ENCODE measurements around the gene NINJ1. TPM values are rescaled to one million over a fixed set of nuclear protein-coding genes. Genes with fewer than 3 reads are reported as not detected.

The NINJ1 gene
- total and polyA plus RNA-seq, 2 of the 8 experiments (the other 6 are each of a cell fraction or from before 2014, with no cell fraction given), result 28.2 to 65.6 TPM

DNA sequence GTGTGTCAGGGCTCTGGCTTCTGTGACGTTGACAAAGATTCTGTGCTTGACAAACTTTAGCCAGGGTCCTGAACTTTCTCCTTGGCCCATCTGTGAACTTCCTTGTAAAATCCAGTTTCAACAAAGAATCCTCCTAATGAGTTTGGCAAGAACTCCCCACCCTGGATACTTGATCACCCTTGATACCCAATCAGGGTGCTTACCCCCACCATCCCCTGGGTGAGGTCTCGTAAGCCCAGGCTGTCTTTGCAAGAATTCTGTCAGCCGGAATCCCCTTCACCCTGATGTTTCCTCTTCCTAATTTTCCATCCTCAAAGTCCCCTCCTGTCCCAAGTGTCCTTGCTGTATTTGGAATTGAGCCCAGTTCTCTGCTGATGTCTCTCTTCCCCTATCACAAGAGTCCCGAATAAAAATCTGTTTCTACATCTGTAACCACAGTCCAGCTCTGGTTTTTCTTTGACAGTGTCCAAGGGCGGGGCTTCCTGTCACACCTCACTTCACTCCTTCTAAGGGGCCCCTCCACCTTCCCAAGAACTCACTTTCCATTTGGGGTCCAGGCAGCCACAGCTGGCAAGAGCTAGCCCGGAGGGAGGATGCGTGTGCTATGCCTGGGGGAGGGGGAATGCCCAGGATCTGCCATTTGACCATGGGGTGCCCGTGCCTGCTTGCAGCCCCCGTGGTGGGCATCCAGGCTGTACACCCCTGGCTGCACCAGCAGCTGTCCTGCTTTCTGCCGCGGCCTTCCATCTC, 40.7 kb downstream of the NINJ1 start (continued):
- TF ChIP-seq SIX5 (IDR thresholded peaks at IDR 0.05; ENCODE audit: low read depth, low read length) (no peak), CBX8 (IDR thresholded peaks at IDR 0.05; ENCODE audit: borderline replicate concordance, low read depth, low read length) (no peak), EZH2 (IDR thresholded peaks at IDR 0.05; ENCODE audit: low read depth, low read length, severe bottlenecking) (no peak), CEBPB (IDR thresholded peaks at IDR 0.05; ENCODE audit: low read depth, low read length) (no peak)

All from H1 (cell line).